Stimulated activated CD8-positive, alpha-beta memory T cell treated with anti-CD3 and anti-CD28 coated beads, Interleukin-4, amount 100 ng/mL, for 24 hours (primary cell): ENCODE data around the gene FBLN2.

Experiments
- DNase-seq: peaks from one replicate; pipeline ENCODE4 v3.0.0-alpha.2; 2020; ENCODE audit warnings: low read depth

The FBLN2 gene

GRCh38 chr3:13624671-13625125, 75.8 kb downstream of the FBLN2 start:
- no peak for DNase-seq

- no peak for DNase-seq
Measured at GRCh38 chr3:13626396-13626795, 77.5 kb downstream of the FBLN2 start.

GRCh38 chr3:13626915-13627460, 78.1 kb downstream of the FBLN2 start:
- no peak for DNase-seq

GRCh38 chr3:13627681-13628080, 78.8 kb downstream of the FBLN2 start:
- DNase-seq: no peak

GRCh38 chr3:13628432-13628831, 79.5 kb downstream of the FBLN2 start:
- no peak for DNase-seq

- DNase-seq: no peak
Measured at GRCh38 chr3:13628841-13629551, 80.1 kb downstream of the FBLN2 start.

- DNase-seq: no peak
Measured at GRCh38 chr3:13629644-13630043, 80.7 kb downstream of the FBLN2 start.

- DNase-seq: no peak
Measured at GRCh38 chr3:13631256-13631655, 82.3 kb downstream of the FBLN2 start.

- DNase-seq: no peak
Measured at GRCh38 chr3:13633176-13633575, 84.3 kb downstream of the FBLN2 start.

GRCh38 chr3:13634151-13634550, 85.2 kb downstream of the FBLN2 start:
- DNase-seq: no peak

- DNase-seq: no peak
Measured at GRCh38 chr3:13634615-13635014, 85.7 kb downstream of the FBLN2 start.

- no peak for DNase-seq
Measured at GRCh38 chr3:13636186-13636585, 87.3 kb downstream of the FBLN2 start.

GRCh38 chr3:13636874-13637273, 87.9 kb downstream of the FBLN2 start:
- DNase-seq: no peak

- no peak for DNase-seq
Measured at GRCh38 chr3:13637311-13637891, 88.5 kb downstream of the FBLN2 start.

GRCh38 chr3:13637953-13638352, 89.0 kb downstream of the FBLN2 start:
- DNase-seq: no peak

GRCh38 chr3:13638927-13639326, 90.0 kb downstream of the FBLN2 start:
- DNase-seq: no peak

GRCh38 chr3:13642597-13642996, 93.7 kb downstream of the FBLN2 start:
- no peak for DNase-seq

GRCh38 chr3:13644341-13645117, 95.6 kb downstream of the FBLN2 start:
- DNase-seq: no peak

- DNase-seq: no peak
Measured at GRCh38 chr3:13645801-13646637, 97.1 kb downstream of the FBLN2 start.

- no peak for DNase-seq
Measured at GRCh38 chr3:13647298-13648059, 98.6 kb downstream of the FBLN2 start.
